Posterior vena cava (tissue), 2 donors: ENCODE data around the gene ADGRF4. TPM values are rescaled to one million over a fixed set of nuclear protein-coding genes. Genes with fewer than 3 reads are reported as not detected.

Experiments
- DNase-seq: peaks from one replicate; pipeline ENCODE4 v3.0.0-alpha.2; 2020; ENCODE audit warnings: low spot score
- intact Hi-C, 2 donors: fragments of 100-400 bp; cut with DNase I; formaldehyde crosslinking; loops; one replicate each; pipeline versions ENCODE4 v1.14.1 to v1.14.2; 2022 to 2023
- total RNA-seq, 2 donors: library from RNA; stranded (reverse); fragmentation: NEBNext Ultra II Directional; extraction: Animal tissue kit (Norgen Biotek cat#: 25700); gene quantifications; one replicate each; pipeline ENCODE4 v1.2.1, GENCODE V29; 2021
- donor health status: DM: yes; HTN: yes; CAD: no.
- donor health status: DM: yes; HTN: yes; CAD: no.

ADGRF4 gene
- total RNA-seq, 2 donors from 2014 or later: 0.10 to 0.19 TPM

DNA sequence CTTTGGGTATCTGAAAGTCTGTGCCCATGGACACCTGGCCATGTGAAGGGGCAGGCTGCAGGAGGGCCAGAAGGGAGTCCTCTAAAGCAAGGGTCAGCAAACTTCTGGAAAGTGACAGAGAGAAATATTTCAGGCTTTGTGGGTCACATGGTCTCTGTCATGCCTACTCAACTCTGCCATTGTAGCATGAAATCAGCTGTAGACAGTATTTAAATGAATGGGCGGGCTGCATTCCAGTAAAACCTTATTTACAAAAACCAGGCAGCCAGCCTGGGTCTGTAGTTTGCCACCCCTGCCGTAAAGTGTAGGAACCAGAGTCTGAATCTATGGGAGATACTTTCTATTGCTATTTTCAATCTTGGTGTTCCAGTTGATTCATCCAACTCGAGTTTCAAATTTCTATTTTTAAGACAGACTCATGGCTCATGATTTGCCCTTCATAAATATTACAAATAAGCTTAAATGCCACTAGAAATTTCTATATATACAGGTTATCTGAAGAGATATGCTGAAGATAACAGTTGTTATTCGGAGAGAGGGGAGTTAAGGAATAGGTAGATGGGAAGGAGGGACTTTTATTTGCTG, 19.0 kb upstream of the ADGRF4 start:
- DNase-seq: no peak
- intact Hi-C loops: no loop called here

DNA sequence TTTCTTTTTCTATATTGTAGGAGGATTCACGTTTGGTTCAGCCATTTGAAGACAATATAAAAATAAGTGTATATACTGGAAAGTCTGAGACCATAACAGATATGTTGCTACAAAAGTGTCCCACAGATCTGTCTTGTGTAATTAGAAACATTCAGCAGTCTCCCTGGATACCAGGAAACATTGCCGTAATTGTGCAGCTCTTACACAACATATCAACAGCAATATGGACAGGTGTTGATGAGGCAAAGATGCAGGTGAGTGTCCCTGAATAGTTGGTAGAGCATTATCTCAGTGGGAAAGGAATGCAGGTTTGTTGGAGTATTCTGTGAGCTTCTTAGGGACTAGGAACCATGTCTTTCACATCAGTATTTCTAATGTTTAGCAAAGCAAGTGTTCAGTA, 18.3 kb upstream of the ADGRF4 start:
- no peak for DNase-seq
- intact Hi-C loops: no loop called here

DNA sequence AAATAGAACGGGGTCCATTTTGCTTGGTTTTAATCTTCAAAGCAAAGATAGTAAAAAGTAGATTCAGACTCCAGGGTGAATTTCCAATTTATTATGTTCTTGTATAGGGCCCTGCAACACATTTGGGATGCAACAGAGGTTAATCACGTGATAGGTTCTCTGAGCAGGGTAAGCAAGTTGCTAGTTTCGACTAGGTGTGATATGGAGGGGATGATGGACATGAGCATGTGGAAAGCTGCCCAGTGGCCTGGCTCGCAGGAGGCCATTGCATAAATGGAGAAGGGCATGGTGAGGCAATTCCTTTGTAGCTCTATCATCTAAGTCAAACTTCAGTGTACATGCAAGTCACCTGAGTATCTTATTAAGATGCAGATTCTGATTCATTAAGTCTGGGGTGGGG, 17.7 kb upstream of the ADGRF4 start:
- DNase-seq: no peak
- intact Hi-C loops: no loop called here

DNA sequence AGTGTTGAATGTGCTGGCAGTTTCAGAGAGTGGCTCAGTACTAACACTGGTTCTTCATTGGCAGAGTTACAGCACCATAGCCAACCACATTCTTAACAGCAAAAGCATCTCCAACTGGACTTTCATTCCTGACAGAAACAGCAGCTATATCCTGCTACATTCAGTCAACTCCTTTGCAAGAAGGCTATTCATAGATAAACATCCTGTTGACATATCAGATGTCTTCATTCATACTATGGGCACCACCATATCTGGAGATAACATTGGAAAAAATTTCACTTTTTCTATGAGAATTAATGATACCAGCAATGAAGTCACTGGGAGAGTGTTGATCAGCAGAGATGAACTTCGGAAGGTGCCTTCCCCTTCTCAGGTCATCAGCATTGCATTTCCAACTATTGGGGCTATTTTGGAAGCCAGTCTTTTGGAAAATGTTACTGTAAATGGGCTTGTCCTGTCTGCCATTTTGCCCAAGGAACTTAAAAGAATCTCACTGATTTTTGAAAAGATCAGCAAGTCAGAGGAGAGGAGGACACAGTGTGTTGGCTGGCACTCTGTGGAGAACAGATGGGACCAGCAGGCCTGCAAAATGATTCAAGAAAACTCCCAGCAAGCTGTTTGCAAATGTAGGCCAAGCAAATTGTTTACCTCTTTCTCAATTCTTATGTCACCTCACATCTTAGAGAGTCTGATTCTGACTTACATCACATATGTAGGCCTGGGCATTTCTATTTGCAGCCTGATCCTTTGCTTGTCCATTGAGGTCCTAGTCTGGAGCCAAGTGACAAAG, 17.0 kb upstream of the ADGRF4 start:
- intact Hi-C loops: no loop called here
- DNase-seq: no peak

DNA sequence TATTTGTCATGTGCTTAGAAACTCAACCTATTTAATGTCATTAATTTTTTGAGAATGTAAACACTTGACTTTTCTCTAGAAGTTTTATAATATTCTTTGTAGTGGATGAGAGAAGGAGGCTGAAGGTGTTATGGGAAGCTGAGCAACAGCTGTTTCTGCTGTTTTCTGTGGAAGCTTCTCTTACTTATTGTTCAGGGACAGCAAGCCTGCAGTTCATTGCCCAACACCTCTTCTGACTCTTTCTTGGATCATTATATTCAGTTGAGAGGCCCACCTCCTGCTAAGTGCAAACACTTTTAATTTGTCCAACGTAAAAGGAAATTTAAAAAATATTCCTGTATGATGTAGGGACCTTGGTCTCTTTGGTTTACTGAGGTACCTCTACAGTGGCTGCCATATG, 12.0 kb upstream of the ADGRF4 start:
- intact Hi-C loops: no loop called here
- no peak for DNase-seq

DNA sequence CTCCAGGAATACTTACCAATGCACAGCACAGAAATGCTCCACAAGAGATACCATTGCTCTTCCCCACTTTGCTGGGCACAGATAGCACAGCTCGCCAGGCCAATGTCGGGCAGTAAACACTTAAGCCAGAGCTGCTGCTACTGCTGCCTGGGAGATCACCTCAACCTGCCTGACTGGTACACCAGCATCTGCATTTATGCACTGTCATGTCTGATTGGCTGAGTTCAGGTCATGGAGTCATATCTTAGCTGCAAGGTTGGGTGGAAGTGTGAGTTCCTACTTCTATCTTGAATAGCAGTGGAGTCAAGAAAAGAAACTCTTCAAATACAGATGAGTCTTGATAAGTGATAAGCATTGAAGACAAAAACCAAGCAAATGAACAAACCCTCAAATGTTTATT, 10.9 kb upstream of the ADGRF4 start:
- no peak for DNase-seq
- intact Hi-C loops: no loop called here

DNA sequence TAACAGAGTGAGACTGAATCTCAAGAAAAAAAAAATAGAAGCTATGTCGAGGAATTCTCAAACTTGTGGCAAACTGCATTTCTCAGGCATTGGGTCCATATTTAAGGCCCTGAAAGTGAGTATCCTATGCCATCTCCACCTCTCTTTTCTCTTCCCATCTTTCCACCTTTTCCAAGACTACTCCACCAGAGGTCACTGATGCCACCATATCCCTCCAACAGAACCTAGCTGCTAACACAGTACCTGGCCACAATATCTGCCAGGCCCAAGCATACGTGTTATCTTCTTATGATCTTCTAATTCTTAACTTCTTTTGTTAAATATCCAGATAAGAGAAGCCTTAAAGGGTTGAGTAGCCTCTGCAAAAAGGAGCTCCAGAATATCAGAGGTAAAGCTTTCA, 8.2 kb upstream of the ADGRF4 start:
- intact Hi-C loops: no loop called here
- DNase-seq: no peak

DNA sequence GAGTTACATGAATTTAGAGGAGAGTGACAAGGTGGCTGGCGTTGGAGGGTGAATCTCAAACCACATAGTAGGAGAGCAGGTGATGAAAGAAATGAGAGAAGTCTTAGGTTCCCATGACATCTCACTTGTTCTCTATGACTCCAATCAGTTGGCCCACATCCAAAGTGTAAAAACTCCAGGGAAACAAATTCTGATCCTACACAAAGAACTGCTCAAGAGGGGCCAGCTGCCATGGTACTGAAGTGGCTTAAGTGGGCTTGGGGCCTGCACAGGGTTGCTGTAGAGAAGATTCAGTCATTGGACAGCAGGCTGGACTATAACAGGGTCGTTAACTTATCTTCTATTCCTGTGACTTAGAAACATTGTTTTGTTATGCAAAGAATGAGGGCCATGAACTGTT, 7.6 kb upstream of the ADGRF4 start:
- no peak for DNase-seq
- intact Hi-C loops: no loop called here

DNA sequence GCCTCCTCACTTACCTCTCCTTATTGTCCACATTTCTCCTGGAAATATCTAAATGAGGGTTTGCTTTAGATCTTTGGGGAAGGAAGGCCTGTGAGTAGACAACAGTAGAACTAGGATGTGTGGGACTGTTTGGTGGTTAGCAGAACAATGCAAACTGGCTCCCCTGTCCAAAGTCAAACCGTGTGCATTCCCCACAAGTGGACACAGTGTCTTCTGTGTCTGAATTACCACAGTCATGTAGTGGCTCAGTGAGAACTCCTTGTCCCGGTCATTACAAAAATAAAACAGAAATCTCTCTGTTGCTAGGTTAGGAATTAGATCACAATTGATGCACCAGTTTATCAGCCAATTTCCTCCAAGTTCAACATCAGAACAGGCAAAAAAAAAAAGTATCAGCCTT, 455 bp upstream of the ADGRF4 start:
- intact Hi-C loops: no loop called here
- DNase-seq: no peak

DNA sequence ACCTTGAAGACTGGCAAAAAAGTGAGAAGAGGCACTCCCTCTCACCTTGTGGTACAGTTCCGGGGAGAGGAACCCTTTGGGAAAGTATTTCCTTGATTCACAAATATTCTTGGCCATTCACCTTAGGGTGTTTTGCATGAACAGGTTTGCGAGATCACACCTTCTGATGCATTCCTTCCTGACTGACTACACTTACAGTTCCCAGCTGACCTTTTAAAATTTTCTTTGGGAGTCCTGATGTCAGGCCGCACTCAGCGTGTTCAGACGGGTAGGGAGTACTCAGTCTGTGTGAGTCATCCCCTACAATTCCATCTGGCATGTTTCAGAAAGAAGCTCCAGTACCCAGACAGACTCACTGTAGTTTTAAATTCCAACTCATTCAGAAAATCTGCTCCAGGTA, 1.7 kb downstream of the ADGRF4 start:
- intact Hi-C loops: no loop called here
- no peak for DNase-seq

DNA sequence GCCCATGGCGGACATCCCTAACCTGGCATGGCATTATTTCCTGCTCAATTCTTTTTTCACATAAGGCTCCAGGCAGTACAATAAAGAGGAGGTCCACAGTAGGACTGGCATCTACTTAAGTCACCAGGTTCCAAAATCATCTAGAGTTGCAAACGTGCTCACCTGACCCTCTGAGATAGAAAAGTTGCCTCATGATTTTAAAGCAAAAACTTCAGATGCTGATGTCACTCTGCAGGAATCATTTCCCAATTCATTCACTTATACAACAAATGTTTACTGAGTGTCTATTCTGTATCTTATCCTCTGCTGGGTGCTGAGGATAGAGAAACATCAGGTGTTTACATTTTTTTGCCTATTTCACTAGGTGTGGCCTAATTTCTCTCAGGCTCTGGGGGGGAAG, 2.2 kb downstream of the ADGRF4 start:
- intact Hi-C loops: no loop called here

DNA sequence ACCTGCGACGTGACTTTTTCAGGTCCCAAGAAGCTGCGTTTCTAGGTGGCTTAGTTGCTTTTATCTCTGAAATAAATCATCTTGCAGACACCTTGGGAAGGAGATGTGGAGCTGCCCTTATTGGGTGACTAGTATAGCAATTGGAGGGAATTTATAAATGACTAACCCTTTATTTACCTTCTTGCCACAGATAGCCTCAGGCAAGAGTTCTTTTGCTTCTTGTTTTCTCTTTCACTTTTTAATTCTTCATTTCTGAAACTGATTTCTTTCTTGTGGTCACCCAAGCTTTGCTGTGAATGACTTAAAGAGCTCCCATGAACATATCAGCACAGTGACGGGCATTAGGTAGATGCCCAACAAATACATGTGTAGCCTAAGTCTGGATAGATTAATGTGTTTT, 3.0 kb downstream of the ADGRF4 start:
- DNase-seq: no peak
- intact Hi-C loops: no loop called here

More for the DNA sequence above, 2.2 kb downstream of the ADGRF4 start:
- no peak for DNase-seq

DNA sequence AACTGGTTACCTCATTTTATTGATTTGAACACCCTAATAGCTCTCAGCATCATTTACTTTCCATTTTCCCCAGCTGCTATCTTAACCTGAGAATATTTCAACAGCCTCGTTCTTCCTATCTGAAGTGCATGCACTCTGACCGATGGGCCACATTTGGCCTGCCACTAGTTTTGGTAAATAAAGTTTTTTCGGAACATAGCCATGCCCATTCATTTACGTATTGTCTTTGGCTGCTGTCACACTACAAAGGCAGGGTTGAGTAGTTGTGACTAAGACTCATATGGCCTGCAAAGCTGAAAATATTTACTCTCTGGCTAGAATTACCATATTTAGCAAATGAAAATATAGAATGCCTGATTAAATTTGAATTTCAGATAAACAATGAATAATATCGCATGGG, 10.8 kb downstream of the ADGRF4 start:
- intact Hi-C loops: no loop called here
- no peak for DNase-seq

DNA sequence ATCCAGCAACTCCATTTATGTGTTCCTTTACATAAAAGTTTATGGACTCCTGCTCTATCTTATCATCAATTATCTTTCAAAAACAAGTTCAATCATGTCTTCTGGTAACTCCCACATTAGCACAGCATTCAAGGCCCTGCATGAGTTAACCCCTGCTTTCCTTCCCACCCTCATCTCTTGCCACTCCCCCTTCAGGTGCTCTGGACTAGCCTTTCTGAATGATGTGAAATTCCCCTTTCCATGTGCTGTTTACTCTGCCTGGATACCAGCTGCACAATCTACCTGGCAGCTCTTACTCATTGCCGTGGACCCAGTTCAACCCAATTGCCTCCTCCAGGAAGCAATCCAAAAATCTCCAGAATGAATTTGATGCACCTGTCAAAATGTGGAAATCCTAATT, 11.9 kb downstream of the ADGRF4 start:
- intact Hi-C loops: no loop called here
- DNase-seq: no peak

DNA sequence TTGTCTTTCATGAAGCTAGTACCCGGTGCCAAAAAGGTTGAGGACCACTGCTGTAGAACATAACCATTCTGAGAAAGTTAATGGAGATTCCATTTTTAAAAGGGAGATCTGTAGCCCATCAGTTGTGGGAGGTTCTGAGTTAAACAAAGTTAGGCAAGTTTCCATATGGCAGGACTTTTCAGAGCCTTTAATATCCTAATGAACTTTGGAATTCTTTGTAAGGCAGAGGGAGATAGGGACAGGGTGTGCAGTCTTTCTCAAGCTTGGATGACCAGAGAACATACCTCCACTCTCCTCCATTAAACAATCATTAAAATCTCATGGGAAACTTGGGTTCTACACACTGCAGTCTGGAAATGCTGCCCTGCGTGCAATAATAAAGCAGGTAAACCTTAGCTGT, 14.8 kb downstream of the ADGRF4 start:
- intact Hi-C loops: no loop called here
- no peak for DNase-seq

DNA sequence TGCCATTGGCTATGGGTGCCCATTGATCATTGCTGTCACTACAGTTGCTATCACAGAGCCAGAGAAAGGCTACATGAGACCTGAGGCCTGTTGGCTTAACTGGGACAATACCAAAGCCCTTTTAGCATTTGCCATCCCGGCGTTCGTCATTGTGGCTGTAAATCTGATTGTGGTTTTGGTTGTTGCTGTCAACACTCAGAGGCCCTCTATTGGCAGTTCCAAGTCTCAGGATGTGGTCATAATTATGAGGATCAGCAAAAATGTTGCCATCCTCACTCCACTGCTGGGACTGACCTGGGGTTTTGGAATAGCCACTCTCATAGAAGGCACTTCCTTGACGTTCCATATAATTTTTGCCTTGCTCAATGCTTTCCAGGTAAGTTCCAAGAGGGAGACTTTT, 16.4 kb downstream of the ADGRF4 start:
- intact Hi-C loops: no loop called here
- DNase-seq: no peak

DNA sequence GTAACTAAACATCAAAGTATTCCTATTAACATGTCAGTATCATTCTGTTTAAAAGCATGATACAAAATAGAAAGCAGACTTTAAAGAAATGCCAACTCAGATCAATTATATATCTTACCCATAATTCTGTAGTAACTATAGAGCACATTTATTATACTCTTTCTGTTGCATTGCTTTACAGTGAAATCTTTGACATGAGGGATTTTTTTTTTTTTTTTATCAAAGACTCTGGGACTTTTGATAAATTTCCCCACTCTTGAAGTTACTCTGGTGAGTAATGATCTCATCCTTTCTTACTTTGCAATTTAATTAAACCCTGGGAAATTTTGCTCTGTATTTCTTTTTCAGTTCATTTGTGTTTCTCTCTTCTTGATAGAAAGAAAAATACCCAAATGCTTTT, 17.4 kb downstream of the ADGRF4 start:
- DNase-seq: no peak
- intact Hi-C loops: no loop called here

DNA sequence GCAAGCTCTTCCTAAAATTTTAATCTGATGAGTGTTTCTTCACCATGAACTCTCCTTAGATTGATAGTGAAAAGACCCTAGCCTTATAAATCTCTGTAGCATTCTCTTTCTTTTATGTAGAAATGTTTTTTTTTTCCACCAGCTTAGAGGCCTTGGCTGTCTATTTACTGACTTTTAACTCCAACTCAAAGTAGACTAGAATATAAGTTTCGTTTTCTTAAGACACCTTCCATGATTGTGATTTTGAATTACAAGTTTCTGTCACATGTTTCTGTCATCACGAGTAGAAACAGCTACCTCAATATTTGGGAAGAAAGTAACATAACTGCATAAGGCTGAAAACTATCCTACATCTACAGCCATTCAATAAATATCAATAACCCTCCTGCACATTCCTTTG, 17.8 kb downstream of the ADGRF4 start:
- intact Hi-C loops: no loop called here
- DNase-seq: no peak

DNA sequence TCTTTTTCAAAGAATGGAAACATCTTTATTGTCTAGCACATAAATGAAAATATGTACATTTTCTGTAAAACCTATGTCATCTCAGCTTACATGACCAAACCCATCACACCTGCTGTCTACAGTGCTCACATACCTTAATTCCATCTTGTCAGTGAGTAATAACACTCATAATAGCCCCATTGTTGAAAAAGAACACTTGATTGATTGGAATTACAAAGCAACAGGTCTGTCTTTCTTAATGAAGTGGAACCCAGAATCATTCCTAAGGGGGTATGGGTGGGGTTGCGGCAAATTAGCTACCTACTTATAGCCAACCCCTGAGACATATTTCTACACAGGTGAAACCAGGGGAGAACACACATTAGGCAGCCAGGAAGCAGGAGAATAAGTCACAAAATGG, 20.2 kb downstream of the ADGRF4 start:
- intact Hi-C loops: no loop called here

DNA sequence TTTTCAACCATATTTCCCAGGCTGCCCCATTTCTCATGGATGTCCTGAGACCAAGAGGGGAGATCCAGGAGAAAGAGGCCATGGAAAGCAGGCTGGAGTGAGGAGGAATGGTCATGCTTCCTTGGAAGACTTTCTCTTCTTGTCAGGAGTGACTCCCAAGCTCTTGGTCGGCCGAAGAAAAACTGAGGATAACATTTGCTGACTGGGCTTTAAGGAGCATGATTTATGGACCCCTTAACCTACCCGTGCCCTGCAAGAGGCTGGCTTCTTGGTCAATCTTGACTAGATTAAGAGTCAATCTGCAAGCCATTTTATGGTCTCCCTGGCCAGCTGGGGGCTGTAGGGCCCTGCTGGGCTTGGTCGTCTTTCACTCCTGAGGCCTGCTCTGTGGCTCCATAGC, 22.8 kb downstream of the ADGRF4 start:
- intact Hi-C loops: no loop called here
- DNase-seq: no peak

More for the DNA sequence above, 20.2 kb downstream of the ADGRF4 start:
- DNase-seq: no peak

DNA sequence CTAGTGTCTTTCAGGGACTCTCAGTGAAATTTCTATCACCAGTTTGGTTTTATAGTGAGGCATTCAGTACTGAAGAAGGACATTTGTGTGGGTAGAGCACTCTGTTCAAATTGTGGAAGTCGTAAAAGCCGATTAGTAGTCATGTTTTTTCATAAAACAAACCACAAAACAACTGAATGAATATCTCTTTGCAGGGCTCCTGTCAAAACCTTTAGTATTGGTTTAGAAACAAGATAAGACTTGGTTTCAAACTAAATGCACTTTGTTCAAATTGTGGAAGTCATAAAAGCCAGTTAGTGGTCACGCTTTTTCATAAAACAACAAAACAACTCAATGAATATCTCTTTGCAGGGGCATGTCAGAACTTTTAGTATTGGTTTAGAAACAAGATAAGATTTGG, 23.8 kb downstream of the ADGRF4 start:
- intact Hi-C loops: no loop called here
- DNase-seq: no peak
